Hypothalamus (tissue), 51 donors: ENCODE results near the gene GRB7.
A peak's percentile ranks its signal among the peaks of the same experiment; 100 is the strongest.
"Not testable (repeated sequence)": the region's sequence is repeated elsewhere in the genome, so short reads cannot be mapped to it uniquely, and the experiment has no call there.

ENCODE experiments used
- DNase-seq, 51 donors: peaks; one replicate each; lab custom pipeline; 2025; lab: John Stamatoyannopoulos, UW

GRB7 gene

DNA sequence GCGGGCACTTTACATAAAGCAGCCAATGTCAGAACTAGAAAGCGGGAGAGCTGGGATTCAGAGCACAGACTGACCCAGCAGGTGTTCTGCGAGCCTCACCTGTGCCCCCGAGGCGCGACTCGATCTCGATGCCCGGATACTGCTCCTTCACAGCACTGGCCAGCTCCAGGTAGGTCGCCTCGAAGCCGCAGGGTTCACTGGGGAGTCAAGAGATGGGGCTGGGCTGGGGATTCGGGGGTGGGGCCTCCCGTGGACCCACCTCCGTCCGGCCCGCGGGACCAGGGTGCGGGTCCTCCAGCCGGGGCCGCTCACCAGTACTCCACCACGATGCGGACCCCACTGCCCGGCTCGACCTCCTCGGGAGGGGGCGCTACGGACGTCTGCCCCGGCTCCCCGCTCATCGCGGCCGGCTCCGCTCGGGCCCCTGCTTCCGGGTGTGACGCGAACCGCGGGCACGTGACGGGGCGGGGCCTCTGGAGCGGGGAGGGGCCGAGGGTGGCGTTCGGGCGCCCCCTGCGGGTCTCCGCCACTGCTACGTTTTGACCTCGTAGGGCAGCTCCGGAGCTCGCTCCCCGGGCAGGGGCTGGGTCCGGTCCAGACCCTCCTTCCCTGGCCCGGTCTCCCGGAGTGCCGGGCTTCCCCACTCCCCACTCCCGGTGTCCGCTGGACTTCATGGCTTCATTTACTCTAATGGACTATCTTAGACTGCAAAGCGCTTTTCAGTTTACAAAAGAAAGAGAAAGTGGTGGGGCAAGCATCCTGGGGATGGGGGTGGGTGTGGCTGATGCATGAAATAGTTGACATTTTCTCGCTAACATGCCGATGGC lies 7.4 kb upstream of the GRB7 start, which contains the start of gene MIEN1:
Gene MIEN1, minus strand, starts transcription at position 438 of the 827 bp plus-strand sequence. Its CDS starts 37 bp downstream, at position 401.
- DNase-seq, result peak; percentile 56 to 97 (median 85)

DNA sequence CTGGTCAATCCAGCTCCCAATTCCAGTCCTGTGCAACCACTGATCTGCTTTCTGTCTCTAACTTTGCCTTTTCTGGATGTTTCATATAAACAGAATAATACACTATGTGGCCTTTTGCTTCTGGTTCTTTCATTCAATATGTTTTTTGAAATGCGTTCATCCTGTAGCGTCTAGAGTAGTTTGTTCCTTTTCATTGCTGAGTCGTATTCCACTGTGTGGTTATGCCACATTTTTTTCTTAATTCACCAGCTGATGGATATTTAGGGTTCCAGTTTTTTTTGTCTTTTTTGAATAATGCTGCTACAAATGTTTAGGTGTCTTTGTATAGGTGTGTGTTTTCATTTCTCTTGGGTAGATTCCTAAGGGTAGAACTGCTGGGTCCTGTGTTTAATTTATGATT lies 5.2 kb upstream of the GRB7 start:
- no peak for DNase-seq

DNA sequence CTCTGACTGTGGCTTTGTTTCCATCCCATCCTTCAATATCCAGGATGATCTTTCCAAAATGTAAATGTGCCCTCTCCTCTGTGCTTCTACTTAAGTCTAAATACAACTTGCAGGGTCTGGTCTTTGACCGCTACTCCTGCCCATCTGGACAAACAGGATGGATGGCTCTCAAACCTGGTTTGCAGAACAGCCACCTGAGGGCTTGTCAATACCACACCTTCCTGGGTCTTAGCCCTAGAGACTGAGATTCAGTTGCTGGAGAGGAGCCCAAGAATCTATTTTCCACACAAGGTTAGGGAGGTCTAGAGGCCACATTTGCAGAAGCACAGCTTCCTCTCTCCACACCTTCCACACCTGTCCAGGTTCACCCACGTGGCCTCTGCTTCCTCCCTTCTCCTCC lies 1.9 kb upstream of the GRB7 start:
- DNase-seq, result no peak

DNA sequence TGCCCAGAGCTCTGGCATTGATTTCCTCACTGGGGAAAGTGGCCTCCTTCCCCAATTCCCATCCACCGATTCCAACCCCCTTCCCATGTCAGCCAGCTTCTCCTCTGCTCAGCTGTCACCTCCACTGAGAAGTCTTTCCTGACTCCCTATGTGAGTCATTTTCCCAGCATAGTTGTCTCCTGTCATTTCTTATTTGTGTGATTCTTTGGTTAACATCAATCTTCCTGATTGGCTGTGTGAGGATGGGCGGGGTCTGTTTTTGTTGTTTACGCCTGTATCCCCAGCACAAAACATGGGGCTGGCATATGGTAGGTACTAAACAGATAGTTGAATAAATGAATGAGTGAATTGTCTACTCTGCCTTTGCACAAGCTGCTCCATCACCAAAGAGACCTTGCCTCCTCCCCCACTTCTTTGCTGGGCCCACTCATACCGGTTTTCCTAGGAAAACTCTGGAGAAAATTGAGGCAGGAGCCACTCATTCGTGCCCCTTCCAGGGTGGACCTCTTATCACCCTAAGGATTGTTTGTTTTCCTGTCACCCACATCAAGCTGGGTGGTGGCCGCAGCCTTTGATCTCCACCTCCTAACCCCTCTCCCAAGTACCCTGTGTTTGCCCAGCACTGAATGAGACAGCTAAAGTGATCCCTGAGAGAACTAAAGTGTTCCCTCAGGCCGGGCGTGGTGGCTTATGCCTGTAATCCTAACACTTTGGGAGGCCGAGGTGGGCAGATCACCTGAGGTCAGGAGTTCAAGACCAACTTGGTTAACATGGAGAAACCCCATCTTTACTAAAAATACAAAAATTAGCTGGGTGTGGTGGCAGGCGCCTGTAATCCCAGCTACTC lies 1.2 kb upstream of the GRB7 start:
- DNase-seq, result no peak

DNA sequence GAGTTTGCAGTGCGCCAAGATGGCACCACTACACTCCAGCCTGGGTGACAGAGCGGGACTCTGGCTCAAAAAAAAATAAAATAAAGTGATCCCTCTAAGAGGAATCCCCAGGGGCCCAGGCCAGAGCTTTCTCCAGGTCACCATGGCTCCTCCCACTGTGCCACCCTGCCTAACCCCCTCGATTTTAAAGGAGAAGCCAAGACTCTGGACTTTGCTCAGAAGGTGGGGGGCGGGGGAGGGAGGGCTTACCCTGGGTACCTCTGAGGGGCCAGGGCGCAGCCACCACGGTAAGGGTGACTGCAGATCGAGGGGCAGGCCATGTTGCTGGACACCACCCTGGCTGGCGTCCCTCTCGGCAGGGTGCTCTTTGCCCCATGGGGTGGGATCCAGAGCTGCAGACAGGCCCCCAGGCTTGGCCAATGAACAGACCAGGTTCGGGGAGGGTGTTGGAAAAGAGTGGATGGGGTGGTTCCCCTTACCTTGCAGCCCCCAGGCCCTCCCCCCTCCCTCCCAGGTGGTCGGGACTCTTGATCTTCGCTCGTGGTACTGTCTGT lies 455 bp upstream of the GRB7 start:
- DNase-seq, result no peak

DNA sequence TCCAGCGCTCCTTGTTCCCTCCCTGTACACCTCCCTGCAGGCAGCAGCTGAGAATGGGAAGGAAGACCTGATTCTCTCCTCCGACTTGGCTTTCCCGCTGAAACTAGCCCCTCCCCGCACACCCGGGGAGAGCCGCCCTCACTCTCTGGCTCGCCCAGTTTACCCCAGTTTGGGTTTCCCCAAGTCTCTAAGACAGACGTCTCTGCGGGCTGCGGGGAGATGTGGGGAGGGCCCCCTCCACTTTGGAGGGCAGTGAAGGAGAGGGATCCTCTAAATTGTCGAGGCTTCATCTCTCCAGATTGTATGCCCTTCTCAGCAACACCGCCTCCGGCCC lies 797 bp downstream of the GRB7 start:
- DNase-seq, result no peak

DNA sequence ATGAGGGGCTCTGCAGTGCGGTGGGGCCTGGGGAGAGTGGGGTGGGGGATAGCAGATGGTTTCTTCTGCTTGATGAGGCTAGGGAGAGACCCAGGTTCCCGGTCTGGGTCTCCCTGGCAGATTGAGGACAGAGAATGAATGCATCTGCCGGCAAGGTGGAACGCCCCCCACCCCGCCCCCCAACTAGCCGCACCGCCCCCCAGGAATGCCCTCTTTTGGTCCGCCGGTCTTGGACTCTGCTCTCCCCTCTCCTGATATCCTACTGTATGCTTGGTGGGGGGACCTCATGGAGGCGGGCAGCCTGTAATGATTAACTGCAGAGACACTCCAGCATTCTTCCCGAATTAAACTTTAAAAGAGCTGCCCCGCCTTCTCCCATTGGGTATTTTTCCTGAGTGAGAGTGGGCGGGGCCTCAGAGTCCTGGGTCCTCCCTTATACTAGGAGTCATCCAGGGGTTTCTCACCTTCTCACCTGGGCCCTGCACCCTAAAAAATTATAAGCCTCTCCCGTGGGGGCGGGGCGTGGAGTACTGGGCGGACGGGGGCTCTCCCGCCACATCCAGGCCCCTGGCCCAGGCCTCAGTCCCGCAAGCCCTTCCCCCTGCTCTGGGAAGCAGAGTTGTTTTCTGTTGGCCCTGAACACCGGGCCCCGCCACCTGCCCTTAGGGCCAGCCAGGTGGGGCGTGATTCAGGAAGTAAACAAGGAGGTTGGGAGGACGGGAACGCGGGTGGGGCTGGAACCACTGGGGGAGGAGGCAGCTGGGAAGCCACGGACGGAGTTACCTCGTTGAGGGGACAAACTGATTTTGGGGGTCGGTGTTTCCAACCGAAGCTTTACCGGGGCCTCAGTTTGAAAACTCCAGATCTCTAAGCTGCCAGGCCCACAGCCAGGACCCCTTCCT lies 1.5 kb downstream of the GRB7 start:
- DNase-seq, result no peak

DNA sequence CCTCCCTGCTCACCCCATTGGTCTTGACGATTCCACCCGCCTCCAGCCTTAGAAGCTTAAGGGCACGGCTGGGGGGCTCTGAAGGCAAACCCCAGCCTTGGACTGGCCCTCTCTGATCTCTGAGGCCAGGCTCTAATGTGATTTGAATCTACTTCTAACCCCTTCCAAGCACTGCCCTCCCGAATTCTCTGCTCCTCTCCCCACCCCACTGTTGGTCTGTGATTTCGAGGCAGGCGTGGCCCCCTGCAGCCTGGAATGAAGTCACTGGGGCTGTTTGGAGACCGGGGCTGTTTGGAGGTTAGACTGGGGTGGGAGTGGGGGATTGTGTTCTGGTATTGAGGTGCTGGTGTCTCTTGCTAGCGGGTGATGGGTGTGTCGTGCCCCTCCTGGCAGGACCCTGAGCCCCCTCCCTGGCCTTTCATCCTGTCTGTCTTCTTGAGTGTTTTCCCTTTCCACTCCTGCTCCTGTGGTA lies 2.2 kb downstream of the GRB7 start:
- no peak for DNase-seq

DNA sequence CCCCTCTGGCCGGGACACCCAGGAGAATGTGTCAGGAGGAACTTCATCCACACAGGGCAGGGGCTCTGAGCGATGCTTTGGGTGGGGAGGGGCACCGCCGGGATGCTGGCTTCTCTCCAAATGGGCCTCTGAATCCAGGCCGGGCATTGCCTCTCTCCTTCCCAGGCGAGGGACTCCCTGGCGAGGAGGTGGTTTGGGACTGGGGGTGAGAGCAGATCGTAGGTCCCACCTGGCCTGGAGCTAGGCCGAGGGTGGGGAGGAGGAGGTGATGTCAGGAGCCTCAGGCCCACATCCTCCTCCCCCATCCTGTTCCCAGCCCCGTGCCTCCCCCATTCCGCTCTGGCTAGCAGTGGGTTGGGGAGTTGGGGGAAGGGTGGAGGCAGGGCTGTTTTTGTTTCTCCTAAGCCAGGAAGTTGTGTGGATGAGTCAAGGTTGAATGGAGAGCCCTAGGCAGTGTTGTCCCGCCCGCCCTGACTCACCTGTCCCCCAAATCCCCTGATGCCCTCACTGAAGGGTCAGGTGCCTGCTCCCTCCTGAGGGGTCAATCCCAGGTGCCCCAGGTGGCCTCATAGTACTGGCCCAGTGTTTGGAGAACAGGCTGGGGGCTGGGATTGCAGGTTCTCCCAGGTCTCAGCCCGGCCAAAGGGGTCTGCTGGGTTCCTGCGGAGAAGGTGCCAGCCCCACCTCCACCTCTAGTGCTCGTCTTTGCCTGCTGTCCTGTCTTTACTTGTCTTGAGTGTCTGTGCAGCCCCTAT lies 2.8 kb downstream of the GRB7 start:
- DNase-seq, result no peak

DNA sequence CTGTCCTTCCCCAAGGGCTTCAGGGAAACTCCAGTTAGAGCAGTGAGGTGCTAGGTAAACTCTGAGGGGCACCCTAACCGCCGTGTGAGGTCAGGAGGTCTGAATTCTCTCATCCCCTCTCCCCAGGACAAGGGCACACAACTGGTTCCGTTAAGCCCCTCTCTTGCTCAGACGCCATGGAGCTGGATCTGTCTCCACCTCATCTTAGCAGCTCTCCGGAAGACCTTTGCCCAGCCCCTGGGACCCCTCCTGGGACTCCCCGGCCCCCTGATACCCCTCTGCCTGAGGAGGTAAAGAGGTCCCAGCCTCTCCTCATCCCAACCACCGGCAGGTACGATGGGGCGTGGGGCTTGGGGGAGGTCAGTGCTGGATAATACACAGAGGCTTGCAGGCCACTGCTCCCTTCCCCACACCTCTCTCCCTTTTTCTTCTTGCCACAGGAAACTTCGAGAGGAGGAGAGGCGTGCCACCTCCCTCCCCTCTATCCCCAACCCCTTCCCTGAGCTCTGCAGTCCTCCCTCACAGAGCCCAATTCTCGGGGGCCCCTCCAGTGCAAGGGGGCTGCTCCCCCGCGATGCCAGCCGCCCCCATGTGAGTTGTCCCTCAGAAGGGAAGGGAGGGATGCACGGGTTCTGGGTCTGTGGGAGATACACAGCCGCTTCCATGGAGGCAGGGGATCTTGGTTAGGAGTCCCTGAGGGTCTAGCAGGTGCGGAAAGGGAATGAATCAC lies 4.6 kb downstream of the GRB7 start:
- DNase-seq, result no peak

DNA sequence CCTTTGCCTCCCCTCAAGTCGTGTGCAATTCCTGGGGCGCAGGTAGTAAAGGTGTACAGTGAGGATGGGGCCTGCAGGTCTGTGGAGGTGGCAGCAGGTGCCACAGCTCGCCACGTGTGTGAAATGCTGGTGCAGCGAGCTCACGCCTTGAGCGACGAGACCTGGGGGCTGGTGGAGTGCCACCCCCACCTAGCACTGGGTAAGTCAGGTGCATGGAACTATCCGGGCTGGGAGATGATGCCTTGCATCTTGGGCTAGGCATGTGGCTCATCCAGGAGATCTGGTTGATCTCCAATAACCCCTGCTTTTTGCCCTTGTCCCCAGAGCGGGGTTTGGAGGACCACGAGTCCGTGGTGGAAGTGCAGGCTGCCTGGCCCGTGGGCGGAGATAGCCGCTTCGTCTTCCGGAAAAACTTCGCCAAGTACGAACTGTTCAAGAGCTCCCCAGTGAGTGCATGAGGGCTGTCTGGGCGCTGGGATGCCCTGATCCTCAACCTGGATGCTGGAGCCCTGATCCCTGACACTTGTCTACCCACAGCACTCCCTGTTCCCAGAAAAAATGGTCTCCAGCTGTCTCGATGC lies 5.2 kb downstream of the GRB7 start:
- no peak for DNase-seq

DNA sequence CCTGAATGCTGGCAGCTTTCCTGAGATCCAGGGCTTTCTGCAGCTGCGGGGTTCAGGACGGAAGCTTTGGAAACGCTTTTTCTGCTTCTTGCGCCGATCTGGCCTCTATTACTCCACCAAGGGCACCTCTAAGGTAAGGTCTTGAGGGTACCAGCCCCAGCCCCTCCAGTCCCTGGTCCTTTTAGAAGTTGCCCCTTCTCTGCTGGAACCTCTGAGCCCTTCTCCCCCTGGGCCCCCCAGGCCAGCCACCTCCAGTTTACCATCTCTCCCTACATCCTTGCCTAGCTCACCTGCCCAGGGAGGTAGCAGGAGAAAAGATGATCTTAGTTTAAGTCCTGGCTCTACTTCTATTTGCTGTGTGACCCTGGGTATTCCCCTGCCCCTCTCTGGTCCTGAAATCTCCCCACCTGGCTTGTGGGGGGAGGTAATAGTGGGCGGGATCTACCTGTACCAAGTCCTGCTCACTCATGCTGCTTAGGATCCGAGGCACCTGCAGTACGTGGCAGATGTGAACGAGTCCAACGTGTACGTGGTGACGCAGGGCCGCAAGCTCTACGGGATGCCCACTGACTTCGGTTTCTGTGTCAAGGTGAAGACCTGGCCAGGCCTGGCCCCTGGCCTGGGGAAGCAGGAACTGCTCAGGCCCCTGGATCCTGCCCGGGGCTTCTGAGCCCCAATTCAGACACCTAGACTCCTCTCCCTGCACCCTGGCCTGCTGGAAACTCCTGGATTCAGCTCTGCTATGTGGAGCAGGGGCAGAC lies 6.5 kb downstream of the GRB7 start:
- no peak for DNase-seq

DNA sequence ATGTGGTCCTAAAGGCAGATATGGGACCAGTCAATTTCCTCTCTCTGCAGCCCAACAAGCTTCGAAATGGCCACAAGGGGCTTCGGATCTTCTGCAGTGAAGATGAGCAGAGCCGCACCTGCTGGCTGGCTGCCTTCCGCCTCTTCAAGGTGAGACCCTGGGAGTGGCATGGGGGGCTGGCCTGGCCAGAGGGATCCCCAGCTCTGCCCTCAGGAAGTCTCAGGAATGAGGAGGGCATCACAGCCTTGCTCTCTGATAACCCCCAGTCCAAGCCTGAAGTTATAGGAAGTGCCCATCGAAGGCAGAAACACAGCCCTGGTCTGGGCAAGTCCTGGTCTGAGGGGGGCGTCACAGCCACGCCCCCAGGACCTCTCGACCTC lies 7.1 kb downstream of the GRB7 start:
- no peak for DNase-seq

DNA sequence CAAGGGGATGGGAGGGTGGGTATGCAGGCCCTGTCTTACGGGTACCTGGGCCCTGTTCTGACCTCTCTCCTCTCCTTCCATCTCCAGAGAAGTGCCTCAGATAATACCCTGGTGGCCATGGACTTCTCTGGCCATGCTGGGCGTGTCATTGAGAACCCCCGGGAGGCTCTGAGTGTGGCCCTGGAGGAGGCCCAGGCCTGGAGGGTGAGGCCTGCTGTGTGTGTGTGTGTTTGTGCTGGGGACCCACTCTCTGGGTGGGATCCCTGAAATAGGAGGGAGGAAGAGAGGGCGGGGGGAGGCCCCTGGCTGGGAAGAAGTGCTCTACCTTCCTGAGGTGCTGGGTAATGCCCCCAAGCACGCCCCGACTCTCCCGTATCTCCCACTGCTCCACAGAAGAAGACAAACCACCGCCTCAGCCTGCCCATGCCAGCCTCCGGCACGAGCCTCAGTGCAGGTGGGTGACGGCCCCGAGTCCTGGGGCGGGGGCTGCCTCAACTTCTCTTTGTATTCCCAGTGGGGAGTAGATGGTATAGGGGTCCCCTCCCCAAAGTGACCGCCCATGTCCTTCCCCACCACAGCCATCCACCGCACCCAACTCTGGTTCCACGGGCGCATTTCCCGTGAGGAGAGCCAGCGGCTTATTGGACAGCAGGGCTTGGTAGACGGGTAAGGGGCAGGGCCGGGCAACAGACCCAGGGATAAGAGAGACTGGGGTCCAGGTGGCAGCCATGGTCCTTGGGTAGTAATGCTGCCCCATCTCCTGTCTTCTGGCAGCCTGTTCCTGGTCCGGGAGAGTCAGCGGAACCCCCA lies 7.8 kb downstream of the GRB7 start:
- no peak for DNase-seq

DNA sequence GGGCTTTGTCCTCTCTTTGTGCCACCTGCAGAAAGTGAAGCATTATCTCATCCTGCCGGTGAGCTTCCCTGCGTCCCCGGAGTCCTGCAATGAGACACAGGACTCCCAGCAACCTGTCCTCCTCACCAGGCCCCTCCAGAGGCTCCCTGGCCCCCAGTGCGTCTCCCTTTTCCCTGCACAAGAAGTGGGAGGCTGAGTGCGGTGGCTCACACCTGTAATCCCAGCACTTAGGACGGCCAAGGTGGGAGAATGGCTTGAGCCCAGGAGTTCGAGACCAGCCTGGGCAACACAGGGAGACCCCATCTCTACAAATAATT lies 8.4 kb downstream of the GRB7 start:
- no peak for DNase-seq

DNA sequence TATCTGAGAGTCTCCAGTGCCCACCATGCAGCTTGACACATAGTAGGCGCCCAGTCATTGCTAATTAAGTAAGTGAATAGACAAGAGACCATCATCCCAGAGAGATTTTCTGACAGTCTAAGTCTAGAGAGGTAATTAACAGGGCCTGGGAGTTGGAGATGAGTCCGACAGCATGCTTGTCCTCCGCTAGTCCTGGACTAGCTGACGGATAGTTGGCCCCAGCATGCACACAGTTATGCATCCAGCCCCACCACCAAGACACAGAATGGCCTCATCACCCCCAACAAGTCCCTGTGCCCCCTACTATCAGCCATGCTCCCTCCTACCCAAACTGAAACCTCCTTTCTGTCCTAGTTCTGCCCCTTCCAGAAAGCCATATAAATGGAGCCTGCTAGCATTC lies 10.0 kb downstream of the GRB7 start:
- DNase-seq, result no peak

DNA sequence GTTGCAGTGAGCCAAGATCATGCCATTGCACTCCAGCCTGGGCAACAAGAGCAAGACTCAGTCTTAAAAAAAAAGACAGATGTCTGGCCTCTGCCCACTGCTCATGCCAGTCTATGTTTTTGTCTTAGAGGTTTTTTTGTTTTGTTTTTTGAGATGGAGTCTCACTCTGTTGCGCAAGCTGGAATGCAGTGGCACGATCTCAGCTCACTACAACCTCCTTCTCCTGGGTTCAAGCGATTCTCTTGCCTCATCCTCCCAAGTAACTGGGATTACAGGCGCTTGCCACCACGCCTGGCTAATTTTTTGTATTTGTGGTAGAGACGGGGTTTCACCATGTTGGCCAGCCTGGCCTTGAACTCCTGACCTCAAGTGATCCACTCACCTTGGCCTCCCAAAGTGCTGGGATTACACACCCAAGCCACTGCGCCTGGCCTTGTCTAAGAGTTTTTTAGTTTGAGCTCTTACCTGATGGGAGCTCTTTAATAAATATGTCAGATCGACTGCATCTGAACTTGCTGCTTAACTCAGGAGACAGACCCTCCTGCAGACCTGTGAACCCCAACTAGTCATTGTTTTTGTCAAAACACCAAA lies 10.8 kb downstream of the GRB7 start:
- not testable (repeated sequence) for DNase-seq
